Measurements from ENCODE around the gene MCCC2. TPM values are rescaled to one million over a fixed set of nuclear protein-coding genes. Genes with fewer than 3 reads are reported as not detected.
"Not testable (repeated sequence)": the region's sequence is repeated elsewhere in the genome, so short reads cannot be mapped to it uniquely, and the experiment has no call there.

MCCC2 gene
- total and polyA plus RNA-seq, 2 of the 4 experiments (the other 2 are of a cell fraction), result 18.0 to 22.0 TPM

GRCh38 chr5:71601222-71602026, 14.3 kb downstream of the MCCC2 start (continued):
- TF ChIP-seq, protein P1, sequence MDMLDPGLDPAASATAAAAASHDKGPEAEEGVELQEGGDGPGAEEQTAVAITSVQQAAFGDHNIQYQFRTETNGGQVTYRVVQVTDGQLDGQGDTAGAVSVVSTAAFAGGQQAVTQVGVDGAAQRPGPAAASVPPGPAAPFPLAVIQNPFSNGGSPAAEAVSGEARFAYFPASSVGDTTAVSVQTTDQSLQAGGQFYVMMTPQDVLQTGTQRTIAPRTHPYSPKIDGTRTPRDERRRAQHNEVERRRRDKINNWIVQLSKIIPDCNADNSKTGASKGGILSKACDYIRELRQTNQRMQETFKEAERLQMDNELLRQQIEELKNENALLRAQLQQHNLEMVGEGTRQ (IDR thresholded peaks at IDR 0.05; ENCODE audit: low read depth, low read length), result no peak
- peak; percentile 92 for TF ChIP-seq FOS (IDR thresholded peaks at IDR 0.05; ENCODE audit: low read depth, low read length)

DNA sequence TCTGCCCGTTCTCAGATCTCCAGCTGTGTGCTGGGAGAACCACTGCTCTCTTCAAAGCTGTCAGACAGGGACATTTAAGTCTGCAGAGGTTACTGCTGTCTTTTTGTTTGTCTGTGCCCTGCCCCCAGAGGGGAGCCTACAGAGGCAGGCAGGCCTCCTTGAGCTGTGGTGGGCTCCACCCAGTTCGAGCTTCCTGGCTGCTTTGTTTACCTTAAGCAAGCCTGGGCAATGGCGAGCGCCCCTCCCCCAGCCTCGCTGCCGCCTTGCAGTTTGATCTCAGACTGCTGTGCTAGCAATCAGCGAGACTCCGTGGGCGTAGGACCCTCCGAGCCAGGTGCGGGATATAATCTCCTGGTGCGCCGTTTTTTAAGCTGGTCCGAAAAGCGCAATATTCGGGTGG, 22.8 kb downstream of the MCCC2 start:
- CTCF ChIA-PET; ATAC-seq (ENCODE audit: low read depth); H3K4ac ChIP-seq (ENCODE audit: low read depth, low read length); H3K79me1 ChIP-seq (ENCODE audit: low read depth in 1 of 2, low read length in 2 of 2); H3K36me3 ChIP-seq (ENCODE audit: control insufficient read depth, insufficient read depth, low read length); BruUV-seq (replicated peaks); H3K23ac ChIP-seq (ENCODE audit: low read depth, low read length); H3K18ac ChIP-seq (ENCODE audit: low read depth, low read length); POLR2A ChIA-PET (ENCODE audit: unreplicated experiment); dilution Hi-C loops (cut with HindIII; ENCODE audit: low sequenced_read_pairs, unreplicated experiment); H3K9me1 ChIP-seq (ENCODE audit: insufficient read depth, low read length); H4K91ac ChIP-seq (ENCODE audit: insufficient read depth, low read depth, low read length); H3K56ac ChIP-seq (ENCODE audit: extremely low read depth, insufficient read depth, low read length); DNase-seq; H4K20me1 ChIP-seq (ENCODE audit: insufficient read depth, low read length); in situ Hi-C loops (cut with MboI; ENCODE audit: low sequenced_read_pairs); H3K27me3 ChIP-seq (ENCODE audit: control insufficient read depth, insufficient read depth, low read length); H3K9me3 ChIP-seq (ENCODE audit: control insufficient read depth, insufficient read depth, low read length); H4K8ac ChIP-seq (ENCODE audit: low read depth in 2 of 2, low read length in 2 of 2); H3K4me3 ChIP-seq (ENCODE audit: insufficient read depth, low read depth, low read length); H2BK5ac ChIP-seq (ENCODE audit: low read depth, low read length, poor library complexity, severe bottlenecking); H2AK9ac ChIP-seq (replicated peaks; ENCODE audit: low read depth, low read length, poor library complexity); H2AFZ ChIP-seq (replicated peaks; ENCODE audit: low read length, poor library complexity); H3K4me2 ChIP-seq (ENCODE audit: low read depth, low read length); H3K14ac ChIP-seq (replicated peaks; ENCODE audit: low read depth, low read length); H2BK15ac ChIP-seq (ENCODE audit: low read depth, low read length); H4K5ac ChIP-seq (ENCODE audit: low read depth, low read length); H3K27ac ChIP-seq (ENCODE audit: insufficient read depth, low read length); H3K9ac ChIP-seq (ENCODE audit: low read depth, low read length); H3K4me1 ChIP-seq (ENCODE audit: control insufficient read depth, insufficient read depth, low read length); H2BK120ac ChIP-seq (ENCODE audit: low read depth, low read length); intact Hi-C loops (cut with micrococcal nuclease); H2BK20ac ChIP-seq (ENCODE audit: low read depth, low read length); H2AK5ac ChIP-seq (ENCODE audit: low read depth, low read length): not testable (repeated sequence)
- WGBS, 2 experiments (ENCODE audit: extremely low coverage in 2 of 2, insufficient read length in 1 of 2), result no CpG with 5 or more reads among the region's 16 CpGs

Data from IMR-90 (cell line).